Endothelial cell of umbilical vein (primary cell): ENCODE results near the gene TSPEAR. TPM values are rescaled to one million over a fixed set of nuclear protein-coding genes. Genes with fewer than 3 reads are reported as not detected.

Experiments
- BruUV-seq: library from RNA; stranded (reverse); fragments of 400-500 nt; replicated peaks from 2 replicates; lab custom pipeline; 2021; lab: Mats Ljungman, UMichigan
- CTCF ChIA-PET: fragments of 300-600, 350-600 bp; sonication (Branson Sonifier 250); formaldehyde crosslinking; loops from one replicate; lab custom pipeline; 2021; ENCODE audit warnings: antibody characterized with exemption, inconsistent platforms; lab: Charles Lee
- POLR2A ChIA-PET: fragments of 300-600, 350-600 bp; sonication (Branson Sonifier 250); formaldehyde crosslinking; loops from one replicate; lab custom pipeline; 2021; ENCODE audit warnings: antibody characterized with exemption, inconsistent platforms; lab: Charles Lee
- DNase-seq: peaks from one replicate; pipeline ENCODE4 v3.0.0-alpha.2; 2011; ENCODE audit warnings: low read depth, low spot score
- FAIRE-seq: peaks from 2 replicates; lab custom pipeline; 2011; peaks lifted over from hg19 to GRCh38; lab: Jason Lieb, UNC
- H2AFZ ChIP-seq: 2 replicates; pipeline ENCODE4 v1.6.0; 2012; ENCODE audit warnings: low read depth, low read length, control low read depth, inconsistent platforms
- H3K27ac ChIP-seq: 2 replicates; pipeline ENCODE4 v1.5.1; 2011; ENCODE audit warnings: low read depth, mild to moderate bottlenecking, control low read depth, low read length, moderate library complexity; ENCODE audit not compliant: insufficient read depth
- H3K27me3 ChIP-seq, 2 experiments: 2 replicates each; pipeline versions ENCODE4 v1.6.0 to v1.6.1; 2011; ENCODE audit warnings: low read length in 2 of 2, mixed read lengths in 1 of 2; ENCODE audit not compliant: control insufficient read depth in 2 of 2, insufficient read depth in 2 of 2
- H3K36me3 ChIP-seq, 2 experiments: 2 replicates in 1 of 2; 3 replicates in 1 of 2; pipeline ENCODE4 v1.5.1; 2011; ENCODE audit warnings: low read length in 2 of 2, mild to moderate bottlenecking in 1 of 2, moderate library complexity in 1 of 2; ENCODE audit not compliant: control insufficient read depth in 2 of 2, insufficient read depth in 2 of 2; ENCODE audit errors: extremely low read depth in 1 of 2
- H3K4me1 ChIP-seq: 3 replicates; pipeline ENCODE4 v1.5.1; 2011; ENCODE audit warnings: mild to moderate bottlenecking, low read length; ENCODE audit not compliant: control insufficient read depth, insufficient read depth; ENCODE audit errors: extremely low read depth
- H3K4me2 ChIP-seq: 2 replicates; pipeline ENCODE4 v1.6.1; 2011; ENCODE audit warnings: low read length, control low read depth, mixed read lengths; ENCODE audit not compliant: insufficient read depth
- H3K4me3 ChIP-seq, 3 experiments: fragments of 200-600 bp in 1 of 3; sonication (generic), shearing (Covaris generic) in 1 of 3; replicated peaks in 1 of 3; 2 replicates each; pipeline ENCODE4 v1.5.1; 2011 to 2016; ENCODE audit warnings: control low read depth in 3 of 3, low read length in 3 of 3, mild to moderate bottlenecking in 2 of 3, inconsistent platforms in 1 of 3, low read depth in 1 of 3, moderate library complexity in 1 of 3; ENCODE audit not compliant: insufficient read depth in 1 of 3
- H3K79me2 ChIP-seq: 2 replicates; pipeline ENCODE4 v1.6.0; 2012; ENCODE audit warnings: low read length, inconsistent platforms; ENCODE audit not compliant: control insufficient read depth, insufficient read depth
- H3K9ac ChIP-seq: replicated peaks from 2 replicates; pipeline ENCODE3; 2011; ENCODE audit warnings: low read length, control low read depth; ENCODE audit not compliant: insufficient read depth; ENCODE audit errors: extremely low read depth
- H3K9me1 ChIP-seq: replicated peaks from 3 replicates; pipeline ENCODE4 v1.6.0; 2011; ENCODE audit warnings: mild to moderate bottlenecking, low read length; ENCODE audit not compliant: control insufficient read depth, insufficient read depth; ENCODE audit errors: extremely low read depth
- H3K9me3 ChIP-seq: replicated peaks from 2 replicates; pipeline ENCODE4 v1.5.1; 2012; ENCODE audit warnings: low read length, inconsistent platforms; ENCODE audit not compliant: control insufficient read depth, insufficient read depth
- H4K20me1 ChIP-seq: replicated peaks from 2 replicates; pipeline ENCODE3; 2011; ENCODE audit warnings: mild to moderate bottlenecking, low read length; ENCODE audit not compliant: control insufficient read depth, insufficient read depth; ENCODE audit errors: extremely low read depth
- JUN ChIP-seq: IDR thresholded peaks from 2 replicates; pipeline ENCODE4 v1.6.1; 2011; ENCODE audit warnings: borderline replicate concordance, low read depth; ENCODE audit not compliant: insufficient read length, insufficient read depth
- MYC ChIP-seq: IDR thresholded peaks from one replicate; pipeline ENCODE4 v1.6.1; 2011; ENCODE audit warnings: mild to moderate bottlenecking, low read depth, low read length
- POLR2AphosphoS5 ChIP-seq: IDR thresholded peaks from 2 replicates; pipeline ENCODE4 v1.6.1; 2012; ENCODE audit warnings: low read depth, mild to moderate bottlenecking, control low read depth, low read length, moderate library complexity; ENCODE audit not compliant: insufficient read depth
- dilution Hi-C: fragments of 300-500 bp; cut with MboI; formaldehyde crosslinking; loops from one replicate; pipeline ENCODE4 v1.15.0; 2019; ENCODE audit warnings: low sequenced_read_pairs; ENCODE audit not compliant: extremely low pct_ligation_motif_present
- intact Hi-C: fragments of 100-400 bp; cut with micrococcal nuclease; formaldehyde crosslinking; loops from one replicate; pipeline ENCODE4 v1.10.0; 2022
- polyA plus RNA-seq, 4 experiments: library from polyadenylated mRNA; depleted of rRNA in 3 of 4; stranded (reverse) in 3 of 4; unstranded in 1 of 4; fragments of >200 nt; gene quantifications; 2 replicates each; pipeline versions ENCODE4 v1.2.1 to v1.2.3, GENCODE V29; 2011 to 2012; ENCODE audit warnings: missing spikeins in 1 of 4
- total RNA-seq: library from RNA; stranded (reverse); gene quantifications from 2 replicates; pipeline ENCODE4 v1.2.3, GENCODE V29; 2021

TSPEAR gene
- total and polyA plus RNA-seq, 2 donors (not counting 3 experiments of a cell fraction or from before 2014, with no cell fraction given), result 0.01 TPM; not detected in 1

DNA sequence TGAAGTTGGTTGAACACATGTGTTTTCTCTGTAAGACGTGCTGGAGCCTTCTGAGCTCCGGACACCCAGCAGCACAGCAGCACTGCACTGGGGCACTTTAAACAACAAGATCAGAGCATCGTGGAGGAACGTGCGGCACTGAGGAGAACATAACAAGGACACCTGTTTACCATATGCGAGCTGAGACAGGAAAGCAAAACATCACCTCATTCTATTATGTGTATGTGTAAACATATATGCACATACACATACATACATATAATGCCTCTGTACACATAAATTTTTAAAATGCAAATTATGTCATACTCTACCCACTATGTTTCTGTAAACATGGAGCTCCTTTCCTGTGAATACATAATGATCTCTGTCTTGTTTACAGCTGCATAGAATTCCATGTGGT is 115.8 kb downstream of the TSPEAR start:
- CTCF ChIA-PET, result interaction anchor here (1.7 kb wide), 1 partner anchor 198 kb away, joined by 5 read pairs; no protein-coding TSS in a partner anchor
- no peak for FAIRE-seq
- dilution Hi-C loops, result no loop called here

GRCh38 chr21:44594406-44594916 is 116.9 kb downstream of the TSPEAR start:
- no peak overlapping the region for H3K27ac ChIP-seq
- intact Hi-C loops, result no loop called here
- no peaks in the 10 kb centered on the region for H3K9me3 ChIP-seq
- H3K27me3 ChIP-seq, result peaks cover 0 to 2% of the 10 kb centered on the region in 2 experiments
- BruUV-seq, result no TSS peak
- H3K36me3 ChIP-seq, result no peaks in the 10 kb centered on the region
- H3K4me3 ChIP-seq, result no peak overlapping the region
- dilution Hi-C loops, result no loop called here
- TF ChIP-seq POLR2AphosphoS5 (no peak), JUN (no peak), MYC (no peak)
- H3K9me1 ChIP-seq, result no peaks in the 10 kb centered on the region
- DNase-seq (no peak), FAIRE-seq (no peak)
- H3K9ac ChIP-seq, result no peak overlapping the region
- ChIA-PET POLR2A (no interaction called here), CTCF (interaction anchor here (1.7 kb wide), 1 partner anchor 199 kb away, joined by 5 read pairs; no protein-coding TSS in a partner anchor)
- no peaks in the 10 kb centered on the region for H3K79me2 ChIP-seq
- no peak overlapping the region for H2AFZ ChIP-seq
- no peaks in the 10 kb centered on the region for H4K20me1 ChIP-seq
- H3K4me1 ChIP-seq, result no peaks in the 10 kb centered on the region
- H3K4me2 ChIP-seq, result no peak overlapping the region

More for the DNA sequence above, 115.8 kb downstream of the TSPEAR start:
- H3K27me3 ChIP-seq, result peaks cover 0 to 2% of the 10 kb centered on the region in 2 experiments
- intact Hi-C loops, result no loop called here
- H3K9ac ChIP-seq, result no peak overlapping the region
- POLR2A ChIA-PET, result no interaction called here
- no TSS peak for BruUV-seq
- no peaks in the 10 kb centered on the region for H3K79me2 ChIP-seq
- no peak for DNase-seq
- H3K36me3 ChIP-seq, result no peaks in the 10 kb centered on the region
- H3K4me2 ChIP-seq, result no peak overlapping the region
- no peaks in the 10 kb centered on the region for H3K9me1 ChIP-seq
- H2AFZ ChIP-seq, result no peak overlapping the region
- no peak overlapping the region for H3K27ac ChIP-seq
- no peaks in the 10 kb centered on the region for H3K4me1 ChIP-seq
- TF ChIP-seq MYC (no peak), POLR2AphosphoS5 (no peak)
- no peaks in the 10 kb centered on the region for H3K9me3 ChIP-seq
- no peaks in the 10 kb centered on the region for H4K20me1 ChIP-seq
- H3K4me3 ChIP-seq, result no peak overlapping the region
